NCI-H82 treated with DMSO at 0.1 percent for 48 hours (cell line): ENCODE measurements around the gene TTLL1.
"Not testable (repeated sequence)": the region's sequence is repeated elsewhere in the genome, so short reads cannot be mapped to it uniquely, and the experiment has no call there.

ENCODE experiments used
- DNase-seq: peaks from one replicate; lab custom pipeline; 2025; ENCODE audit not compliant: unreplicated experiment; lab: John Stamatoyannopoulos, UW

TTLL1 gene

DNA sequence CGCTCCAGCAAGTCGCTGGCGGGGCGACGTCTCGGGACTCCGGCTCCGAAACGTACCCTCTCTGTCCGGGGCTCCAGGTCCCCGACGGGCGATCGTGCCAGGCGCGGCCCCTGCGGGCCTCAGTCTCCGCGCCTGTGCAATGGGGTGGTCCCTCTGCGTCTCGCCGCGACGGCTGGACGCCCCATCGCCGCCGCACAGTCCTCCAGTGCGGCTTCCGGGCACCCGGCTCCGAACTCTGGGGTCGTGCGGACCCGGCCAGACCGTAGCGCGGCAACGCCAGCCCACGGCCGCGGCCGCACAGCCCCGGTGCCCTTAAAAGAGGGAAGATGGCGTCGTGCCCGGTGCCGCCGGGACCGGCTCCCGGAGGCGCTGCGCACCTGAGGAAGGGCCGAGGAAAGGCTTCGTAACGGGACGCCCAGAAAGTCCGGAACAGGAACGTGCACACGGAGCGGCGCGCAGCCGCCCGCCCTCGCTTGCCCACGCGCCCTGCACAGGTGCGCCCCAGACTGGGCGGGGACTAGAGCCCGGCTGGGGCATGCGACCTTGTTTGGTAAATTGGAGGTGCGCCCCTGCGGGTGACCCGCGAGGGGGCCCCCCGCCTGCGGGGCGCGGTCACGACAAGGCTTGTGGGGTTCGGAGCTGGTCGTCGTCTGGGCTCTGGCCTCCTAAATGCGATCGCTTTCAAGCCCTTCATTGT lies 21.9 kb upstream of the TTLL1 start:
- DNase-seq, result no peak

DNA sequence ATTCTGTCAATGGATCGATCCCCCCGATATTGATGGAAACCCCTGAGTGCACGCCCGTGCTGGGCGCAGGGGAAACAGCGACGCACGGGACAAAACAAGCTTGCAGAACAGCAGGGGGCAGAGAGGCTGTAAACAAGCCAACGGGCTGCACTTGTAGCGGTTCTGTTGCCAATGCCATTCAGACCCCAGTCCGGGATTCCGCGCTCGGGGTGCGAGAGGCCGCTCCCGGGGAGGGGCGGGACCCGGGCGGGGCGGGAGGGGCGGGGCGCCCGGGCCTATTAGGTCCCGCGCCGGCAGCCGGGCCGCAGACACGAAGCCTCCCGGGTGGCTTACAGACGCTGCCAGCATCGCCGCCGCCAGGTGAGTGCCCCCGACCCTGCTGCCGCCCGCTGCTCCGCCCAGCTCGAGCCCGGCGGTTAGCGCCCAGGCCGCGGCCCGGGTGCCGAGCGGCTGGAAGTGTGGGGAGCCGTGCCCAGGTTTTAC lies 21.3 kb upstream of the TTLL1 start, which contains the start of gene BIK:
Gene BIK, plus strand, starts transcription at position 307 of the 483 bp plus-strand sequence. CDS start 13,273 bp downstream, outside the sequence.
- DNase-seq, result no peak

DNA sequence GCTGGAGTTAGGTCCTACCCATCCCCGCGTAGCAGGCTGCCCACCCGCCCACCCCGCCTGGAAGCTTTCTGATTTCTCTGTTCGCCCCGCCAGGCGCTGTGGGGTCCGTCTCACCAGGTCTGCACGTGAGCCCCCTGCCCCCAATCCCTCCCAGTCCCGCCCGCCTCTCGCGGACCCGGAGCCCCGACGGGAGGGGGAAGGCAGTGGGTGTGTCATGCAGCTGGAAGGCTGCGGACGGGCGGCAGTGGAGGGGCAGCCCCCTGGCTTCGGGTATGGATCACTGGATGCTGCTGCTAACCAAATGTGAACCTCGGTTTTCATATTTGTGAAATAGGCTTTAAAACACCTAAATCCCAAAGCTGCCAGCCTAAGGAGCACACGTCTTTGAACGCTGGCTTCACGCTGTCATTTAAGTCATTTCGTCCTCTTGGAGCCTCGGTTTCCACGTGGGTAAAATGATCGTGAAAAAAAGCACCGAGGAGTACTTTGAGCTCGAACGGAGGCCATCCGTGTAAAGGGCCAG lies 20.8 kb upstream of the TTLL1 start:
- no peak for DNase-seq

DNA sequence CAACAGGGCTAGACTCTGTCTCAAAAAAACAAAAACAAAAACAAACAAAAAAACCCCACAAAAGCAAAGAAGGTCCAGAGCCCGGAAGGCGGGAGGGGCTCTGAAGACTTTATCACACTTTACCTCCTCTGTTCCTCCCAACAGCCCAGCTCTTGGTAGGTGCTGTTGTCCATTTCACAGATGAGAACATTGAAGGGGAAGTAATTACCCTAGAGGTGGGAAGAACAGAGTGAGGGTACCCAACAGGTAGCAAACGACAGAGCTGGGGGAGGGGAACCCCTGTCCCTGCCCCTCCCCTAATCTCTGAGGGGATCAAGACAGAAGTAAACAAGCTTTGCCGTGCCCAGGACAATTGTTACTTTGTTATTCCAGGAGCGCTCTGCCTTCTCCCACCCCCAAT lies 20.3 kb upstream of the TTLL1 start:
- no peak for DNase-seq

DNA sequence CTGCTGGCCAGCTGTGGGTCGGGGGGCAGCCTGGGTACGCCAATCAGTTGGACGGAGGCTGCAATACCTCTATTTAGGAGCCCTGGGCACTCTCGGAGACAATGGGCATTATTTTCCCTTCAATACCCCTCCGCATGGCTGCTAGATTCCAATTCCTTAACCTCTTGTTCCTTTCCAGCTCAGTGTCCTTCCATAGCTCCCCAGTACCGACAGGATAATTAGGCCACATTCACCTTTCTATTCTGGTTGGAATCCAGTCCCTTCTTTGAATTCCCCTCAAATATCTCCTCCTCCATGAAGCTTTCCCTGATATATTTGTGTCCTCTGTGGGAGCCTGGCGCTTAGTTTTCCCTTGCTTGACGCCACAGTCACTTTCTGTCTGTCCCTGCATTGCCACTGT lies 17.1 kb upstream of the TTLL1 start:
- no peak for DNase-seq

DNA sequence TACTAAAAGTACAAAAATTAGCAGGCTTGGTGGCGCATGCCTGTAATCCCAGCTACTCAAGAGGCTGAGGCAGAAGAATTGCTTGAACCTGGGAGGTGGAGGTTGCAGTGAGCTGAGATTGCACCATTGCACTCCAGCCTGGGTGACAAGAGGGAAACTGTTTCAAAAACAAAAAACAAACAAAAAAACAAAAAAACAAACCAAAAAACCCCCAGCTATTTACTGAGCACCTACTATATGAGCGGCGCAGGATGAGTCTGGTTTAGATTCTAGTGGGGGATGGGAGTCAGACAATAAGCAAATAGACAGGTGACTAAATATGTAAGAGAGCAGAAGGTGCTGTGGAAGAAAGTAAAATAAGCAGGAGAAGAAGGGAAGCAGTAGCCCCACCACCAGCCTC lies 15.8 kb upstream of the TTLL1 start:
- DNase-seq, result not testable (repeated sequence)

DNA sequence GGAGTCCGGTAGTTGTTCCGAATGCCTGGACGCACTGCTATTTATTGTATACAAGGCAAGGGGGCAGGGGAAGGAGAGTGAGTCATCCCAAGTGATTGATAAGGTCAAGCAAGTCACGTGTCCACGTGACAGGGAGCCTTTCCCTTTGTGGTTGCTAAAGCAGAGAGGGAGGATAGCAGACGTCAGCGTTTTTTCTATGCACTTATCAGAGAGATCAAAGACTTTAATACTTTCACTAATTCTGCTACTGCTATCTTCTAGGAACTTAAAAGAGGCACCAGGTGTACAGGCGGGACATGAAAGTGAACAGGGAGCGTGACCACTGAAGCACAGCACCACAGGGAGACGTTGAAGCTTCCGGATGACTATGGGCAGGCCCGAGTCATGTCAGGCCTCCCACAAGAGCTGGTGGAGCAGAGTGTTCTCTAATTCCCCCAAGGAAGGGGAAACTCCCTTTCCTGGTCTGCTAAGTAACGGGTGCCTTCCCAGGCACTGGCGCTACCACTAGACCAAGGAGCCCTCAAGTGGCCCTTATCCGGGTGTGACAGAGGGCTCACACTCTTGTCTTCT lies 14.9 kb upstream of the TTLL1 start:
- DNase-seq, result not testable (repeated sequence)

DNA sequence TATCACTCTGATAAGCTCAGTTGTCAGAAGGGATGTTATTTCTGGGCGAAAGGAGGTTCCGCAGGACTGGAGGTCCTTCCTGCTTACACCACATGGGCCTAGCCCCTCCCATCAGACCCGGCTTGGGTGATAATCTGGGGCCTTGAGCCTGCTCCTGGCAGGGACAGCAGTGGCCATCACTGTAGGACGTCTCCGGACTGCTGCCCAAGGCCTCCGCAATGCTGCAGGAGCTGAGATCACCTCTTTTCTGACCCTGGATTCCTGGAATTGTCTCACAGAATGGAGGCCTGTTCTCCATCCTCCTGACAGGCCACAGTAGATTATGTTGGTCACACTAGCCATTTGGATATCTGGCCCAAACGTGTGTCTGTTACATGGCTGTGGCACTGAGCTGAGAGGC lies 12.1 kb upstream of the TTLL1 start:
- DNase-seq, result no peak

DNA sequence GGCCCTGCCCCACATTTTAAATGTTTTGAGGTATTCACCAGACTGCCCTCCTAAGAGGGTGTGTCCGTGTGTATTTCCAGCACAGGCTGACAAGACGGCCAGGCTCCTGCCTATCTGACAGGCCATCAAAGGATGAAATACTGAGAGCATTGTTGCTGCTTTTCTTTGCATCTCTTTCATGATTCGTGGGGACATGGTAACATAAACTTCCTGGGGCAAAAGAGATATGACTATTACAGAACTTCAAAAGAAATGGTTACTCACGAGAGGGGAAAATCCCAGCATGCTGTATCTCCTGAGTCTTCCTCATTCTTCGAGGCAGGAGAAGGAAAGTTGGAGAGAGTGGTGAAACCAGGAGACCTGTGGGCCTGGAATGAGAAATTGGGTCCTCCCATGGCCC lies 11.0 kb upstream of the TTLL1 start:
- no peak for DNase-seq

DNA sequence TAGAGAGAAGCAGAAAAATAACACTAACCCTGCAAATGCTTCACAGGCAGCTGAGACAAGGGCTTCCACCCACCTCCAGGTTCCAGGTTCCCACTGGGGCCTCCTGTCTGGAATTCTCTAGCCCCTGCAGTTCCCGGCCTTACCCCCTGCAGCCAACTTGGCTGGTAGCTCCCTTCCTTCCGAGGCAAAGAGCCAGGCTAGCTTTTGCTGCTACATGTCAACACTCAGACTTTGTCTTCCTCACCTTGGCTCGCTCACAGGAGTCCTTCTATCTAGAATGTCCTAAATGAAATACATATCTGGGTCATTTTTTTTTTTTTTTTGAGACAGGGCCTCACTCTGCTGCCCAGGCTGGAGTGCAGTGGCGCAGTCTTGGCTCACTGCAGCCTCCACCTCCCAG lies 9.9 kb upstream of the TTLL1 start:
- DNase-seq, result no peak

DNA sequence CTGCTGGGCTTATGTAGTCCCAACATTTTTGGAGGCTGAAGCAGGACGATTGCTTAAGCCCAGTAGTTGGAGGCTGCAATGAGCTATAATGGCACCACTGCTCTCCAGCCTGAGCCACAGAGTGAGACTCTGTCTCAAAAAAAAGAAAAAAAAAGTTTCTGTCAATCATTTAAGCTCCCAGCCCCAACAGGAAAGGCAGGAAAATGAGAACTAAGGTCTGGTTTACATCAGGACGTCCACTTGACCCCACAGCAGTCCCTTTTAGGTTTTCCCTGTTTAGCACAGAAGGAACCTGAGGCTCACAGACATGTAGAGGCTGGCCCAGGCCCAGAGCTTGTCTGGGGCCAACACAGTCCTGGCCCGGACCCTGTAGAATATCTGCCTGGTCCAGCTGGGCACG lies 9.2 kb upstream of the TTLL1 start:
- no peak for DNase-seq

DNA sequence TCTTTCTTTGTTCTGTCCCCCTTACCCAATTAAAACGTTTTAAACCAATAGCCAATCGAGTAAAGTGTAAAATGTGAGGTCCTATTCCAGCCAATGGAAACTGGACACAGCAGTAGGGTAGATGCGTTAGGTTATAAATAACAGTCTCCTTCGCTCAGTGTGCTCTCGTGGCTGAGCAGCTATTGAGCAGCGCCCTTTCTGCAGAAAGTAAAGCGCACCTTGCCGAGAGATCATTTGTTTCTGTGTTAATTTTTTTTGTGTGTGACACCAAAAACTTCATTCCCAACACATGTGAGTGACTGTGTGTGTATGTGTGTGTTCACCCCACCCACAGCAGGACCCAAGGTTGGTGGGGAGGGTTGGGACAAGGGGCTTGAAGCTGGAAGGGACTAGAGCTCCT lies 7.2 kb upstream of the TTLL1 start:
- DNase-seq, result no peak

DNA sequence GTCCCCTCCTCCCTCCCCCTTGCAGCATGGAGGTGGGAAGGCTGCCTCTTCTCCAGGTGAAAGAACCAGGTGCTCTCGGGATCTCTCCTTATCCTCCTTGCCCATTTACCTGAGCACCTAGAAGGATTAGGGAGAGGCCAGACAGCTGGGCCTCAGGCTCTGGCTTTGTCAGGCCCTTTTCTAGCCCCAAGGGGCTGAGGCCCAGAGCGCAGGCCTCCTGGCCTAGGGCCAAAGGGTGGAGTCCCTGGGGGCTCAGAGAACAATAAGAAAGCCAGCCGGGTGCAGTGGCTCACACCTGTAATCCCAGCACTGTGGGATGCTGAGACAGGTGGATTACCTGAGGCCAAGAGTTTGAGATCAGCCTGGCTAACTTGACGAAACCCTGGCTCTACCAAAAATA lies 5.4 kb upstream of the TTLL1 start:
- no peak for DNase-seq

DNA sequence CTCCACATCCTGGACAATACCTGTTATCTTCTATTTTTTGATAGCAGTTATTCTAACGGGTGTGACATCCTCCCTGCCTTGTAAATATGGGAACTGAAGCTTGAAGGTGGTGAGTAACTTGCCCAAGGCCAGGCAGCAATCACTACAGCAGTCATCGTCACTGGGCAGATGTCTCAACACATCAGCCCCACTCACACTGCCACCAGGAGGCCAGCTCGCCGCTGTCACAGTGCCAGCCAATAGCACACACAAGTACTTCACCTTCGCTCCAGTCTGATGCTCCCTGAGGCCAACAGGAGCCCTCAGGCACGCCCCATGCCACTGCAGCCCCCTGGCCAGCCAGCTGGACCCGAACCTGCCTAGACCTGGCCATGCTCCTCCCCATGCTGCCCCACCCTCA lies 4.9 kb upstream of the TTLL1 start:
- no peak for DNase-seq

DNA sequence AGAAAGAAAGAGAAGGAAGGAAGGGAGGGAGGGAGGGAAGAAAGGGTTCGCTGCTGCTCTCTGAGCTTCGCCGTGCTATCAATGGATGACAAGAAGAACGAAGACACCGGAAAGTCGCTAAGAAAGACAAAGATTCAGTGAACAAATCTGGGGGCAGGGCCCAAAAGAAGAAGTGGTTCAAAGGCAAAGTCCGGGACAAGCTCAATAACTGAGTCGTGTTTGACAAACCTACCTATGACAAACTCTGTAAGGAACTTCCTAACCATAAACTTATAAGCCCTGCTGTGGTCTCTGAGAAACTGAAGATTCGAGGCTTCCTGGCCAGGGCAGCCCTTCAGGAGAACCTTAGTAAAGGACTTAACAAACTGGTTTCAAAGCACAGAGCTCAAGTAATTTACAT lies 2.9 kb upstream of the TTLL1 start:
- DNase-seq, result no peak

DNA sequence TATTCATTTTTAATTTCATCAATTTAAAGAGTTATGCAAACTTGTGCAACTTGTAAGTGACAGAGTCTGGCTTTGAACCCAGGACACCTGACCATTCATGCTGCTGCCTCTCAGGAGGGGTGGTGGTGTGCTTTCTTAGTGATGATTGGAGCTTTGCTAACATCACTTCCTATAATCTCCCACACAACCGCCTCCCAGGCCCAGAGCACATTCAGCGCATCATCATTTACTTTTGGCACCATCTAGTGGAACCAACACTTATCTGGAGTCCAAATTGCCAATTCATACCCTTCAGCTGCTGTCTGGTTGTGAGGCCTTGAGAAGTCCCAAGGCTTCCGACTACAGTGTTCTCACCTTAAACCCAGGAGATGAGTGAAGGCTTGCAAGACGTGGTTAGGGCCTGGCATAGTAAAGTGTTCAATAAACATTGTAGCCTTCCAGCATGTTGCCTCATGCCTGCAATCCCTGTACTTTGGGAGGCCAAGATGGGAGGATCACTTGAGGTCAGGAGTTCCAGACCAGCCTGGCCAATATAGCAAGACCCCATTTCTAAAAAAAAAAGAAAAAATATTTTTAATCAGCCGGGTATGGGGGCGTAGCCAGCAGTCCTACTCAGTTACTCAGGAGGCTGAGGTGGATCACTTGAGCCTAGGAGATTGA lies 1.1 kb upstream of the TTLL1 start:
- peak; percentile 54 for DNase-seq

DNA sequence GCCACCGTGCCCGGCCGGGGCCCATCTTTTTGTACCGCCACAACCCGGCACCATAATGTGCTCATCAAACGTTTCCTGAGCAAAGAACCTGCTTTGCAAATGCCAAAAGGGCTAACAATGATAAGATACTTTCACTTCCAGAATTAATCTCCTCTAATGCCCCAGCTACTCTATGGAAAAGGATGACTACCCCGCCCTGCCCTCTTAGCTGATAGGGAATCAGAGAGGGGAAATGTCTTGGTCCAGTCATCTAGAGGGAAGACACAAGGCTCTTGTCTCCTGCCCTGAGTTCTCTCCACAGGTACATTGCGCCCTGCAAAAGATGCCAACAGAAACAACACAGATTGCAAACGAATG lies 586 bp downstream of the TTLL1 start:
- DNase-seq, result no peak

DNA sequence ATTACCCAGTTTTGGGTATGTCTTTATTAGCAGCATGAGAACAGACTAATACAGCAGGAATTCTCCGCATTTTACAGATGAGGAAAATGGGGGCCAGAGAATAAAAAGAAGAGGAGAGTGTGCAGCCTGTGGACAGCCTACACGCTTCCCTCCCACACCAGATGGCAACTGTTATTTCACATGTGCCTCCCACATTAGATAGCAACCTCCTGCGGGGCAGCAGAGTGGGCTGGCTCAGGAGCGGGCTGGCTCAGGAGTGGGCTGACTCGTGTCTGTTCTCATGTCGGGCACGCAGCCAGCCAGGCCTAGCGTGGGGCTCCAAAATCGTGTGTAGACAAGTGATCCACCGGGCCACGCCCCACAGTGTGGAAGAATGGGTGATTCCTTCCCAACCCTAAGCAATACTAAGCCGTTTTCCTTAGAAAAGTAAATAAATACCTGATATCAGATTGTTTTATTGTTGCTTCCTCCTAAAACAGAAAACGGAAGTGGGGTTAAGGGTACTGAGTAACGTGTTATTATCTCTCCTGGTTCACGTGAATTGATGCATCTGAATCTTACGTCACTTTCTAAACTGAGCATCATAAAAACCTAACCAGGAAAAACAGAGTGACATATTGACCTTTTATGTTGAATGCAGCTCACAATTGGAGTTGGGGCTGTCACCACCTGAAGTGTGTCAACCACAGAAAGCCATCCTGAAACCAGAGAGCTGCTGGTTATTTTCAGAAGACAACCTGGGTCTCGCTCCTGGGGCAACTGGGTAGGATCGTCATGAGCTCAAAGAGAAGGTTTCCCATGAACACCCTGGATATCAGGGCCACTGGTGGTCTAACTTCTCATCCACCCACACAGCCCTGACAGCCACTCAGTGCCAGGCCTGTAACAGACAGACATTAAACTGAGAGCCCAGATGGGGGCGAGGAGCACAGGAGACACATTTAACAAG lies 3.3 kb downstream of the TTLL1 start:
- no peak for DNase-seq

DNA sequence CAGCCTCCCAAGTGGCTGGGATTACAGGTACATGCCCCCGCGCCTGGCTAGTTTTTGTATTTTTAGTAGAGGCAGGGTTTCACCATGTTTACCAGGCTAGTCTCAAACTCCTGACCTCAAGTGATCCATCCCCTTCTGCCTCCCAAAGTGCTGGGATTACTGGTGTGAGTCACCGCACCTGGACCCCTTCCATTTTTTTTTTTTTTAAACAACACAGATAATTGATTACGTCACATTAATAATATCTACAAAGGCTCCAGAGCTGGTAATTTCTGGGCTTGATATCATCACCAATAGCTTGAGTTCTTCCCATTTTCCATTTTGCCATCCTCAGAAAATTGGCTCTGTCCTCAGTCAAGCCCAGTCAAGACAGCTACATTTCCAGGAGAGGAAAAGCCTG lies 7.2 kb downstream of the TTLL1 start:
- no peak for DNase-seq

DNA sequence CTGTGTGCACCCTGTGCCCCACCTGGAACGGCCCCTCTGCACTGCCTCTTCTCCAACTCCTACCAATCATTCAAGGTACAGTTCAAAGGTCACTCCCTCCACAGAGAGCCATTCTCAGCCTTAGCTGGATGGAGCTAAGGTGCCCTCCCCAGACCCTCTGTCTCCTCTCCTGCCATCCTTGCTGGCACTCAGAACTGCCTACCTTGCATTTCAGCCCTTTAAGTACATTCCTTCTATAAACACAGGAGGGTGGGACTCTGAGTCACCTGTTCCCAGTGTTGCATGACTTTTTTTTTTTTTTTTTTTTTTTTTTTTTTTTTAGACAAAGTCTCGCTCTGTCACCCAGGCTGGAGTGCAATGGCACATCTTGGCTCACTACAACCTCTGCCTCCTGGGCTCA lies 8.6 kb downstream of the TTLL1 start:
- no peak for DNase-seq

DNA sequence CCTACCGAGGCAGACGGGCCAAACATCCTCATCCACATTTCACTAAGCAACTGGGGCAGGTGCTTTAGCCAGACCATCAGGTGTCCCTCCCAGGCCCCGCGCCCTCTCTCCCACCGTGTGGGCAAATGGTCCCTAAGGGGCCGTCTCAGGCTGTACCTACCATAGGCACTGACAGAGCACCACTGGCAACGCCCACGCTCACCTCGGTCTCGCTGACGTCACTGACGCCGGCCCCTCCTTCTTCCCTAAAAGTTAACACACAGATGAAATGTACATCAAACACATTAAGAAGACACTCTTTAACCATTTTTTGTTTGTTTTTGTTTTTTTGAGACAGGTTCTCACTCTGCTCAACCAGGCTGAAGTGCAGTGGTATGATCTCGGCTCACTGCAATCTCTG lies 9.4 kb downstream of the TTLL1 start:
- no peak for DNase-seq
